Suprapubic skin (tissue), 4 donors: Measurements from ENCODE around the gene ZACN.

ENCODE experiments used
- CTCF ChIP-seq, 2 donors: fragments of 200-600 bp in 1 of 2; fragments of 450-650 bp in 1 of 2; sonication (generic) in 1 of 2; IDR thresholded peaks; one replicate each; pipeline ENCODE4 v1.5.1; 2016 to 2019; ENCODE audit warnings: antibody characterized with exemption in 2 of 2, mild to moderate bottlenecking in 1 of 2, moderate library complexity in 1 of 2
- EP300 ChIP-seq: sonication (generic); formaldehyde crosslinking; IDR thresholded peaks from one replicate; pipeline ENCODE4 v1.6.1; 2017; ENCODE audit warnings: antibody characterized with exemption
- POLR2A ChIP-seq, 2 donors: fragments of 450-650 bp; IDR thresholded peaks; one replicate each; pipeline ENCODE4 v1.6.1; 2017; ENCODE audit warnings: antibody characterized with exemption in 2 of 2, mild to moderate bottlenecking in 2 of 2, moderate library complexity in 2 of 2
- POLR2AphosphoS5 ChIP-seq, 3 donors: sonication (generic); formaldehyde crosslinking; IDR thresholded peaks; one replicate each; pipeline ENCODE4 v1.6.1; 2017; ENCODE audit warnings: antibody characterized with exemption in 3 of 3

GRCh38 chr17:76032780-76033108 is 46.2 kb upstream of the ZACN start:
- TF ChIP-seq CTCF (IDR thresholded peaks at IDR 0.05): no peak
- TF ChIP-seq POLR2AphosphoS5 (IDR thresholded peaks at IDR 0.05): no peak
- TF ChIP-seq EP300: no peak
- no peak for TF ChIP-seq POLR2A (IDR thresholded peaks at IDR 0.05)
